Gastroesophageal sphincter (tissue), 4 donors: ENCODE results near the gene PLA2G4A. TPM values are rescaled to one million over a fixed set of nuclear protein-coding genes. Genes with fewer than 3 reads are reported as not detected.

Experiments used
- ATAC-seq: fragments of 150-250 bp; one replicate; pipeline ENCODE4 v1.9.1; 2016; ENCODE audit warnings: mild to moderate bottlenecking, moderate library complexity
- H3K27ac ChIP-seq, 4 donors: fragments of 200-600 bp; sonication (generic) in 3 of 4; 1 replicate in 3 of 4; 2 replicates in 1 of 4; pipeline ENCODE4 v1.5.1; 2016 to 2019
- H3K27me3 ChIP-seq: fragments of 200-600 bp; sonication (generic); one replicate; pipeline ENCODE4 v1.5.1; 2019
- H3K36me3 ChIP-seq, 2 donors: fragments of 200-600 bp; sonication (generic); one replicate each; pipeline ENCODE4 v1.5.1; 2019; ENCODE audit warnings: control low read depth in 1 of 2
- H3K4me1 ChIP-seq, 3 donors: fragments of 200-600 bp; sonication (generic); 1 replicate in 2 of 3; 2 replicates in 1 of 3; pipeline ENCODE4 v1.5.1; 2016 to 2019; ENCODE audit warnings: control low read depth in 2 of 3
- H3K4me3 ChIP-seq, 2 donors: fragments of 200-600 bp; sonication (generic); one replicate each; pipeline ENCODE4 v1.5.1; 2019; ENCODE audit warnings: mild to moderate bottlenecking in 1 of 2, moderate library complexity in 1 of 2
- H3K9me3 ChIP-seq, 3 donors: fragments of 200-600 bp; sonication (generic); one replicate each; pipeline ENCODE4 v1.5.1; 2017 to 2019; ENCODE audit warnings: control low read depth in 2 of 3
- CTCF ChIP-seq, 4 experiments: fragments of 200-600 bp in 2 of 4; fragments of 450-650 bp in 2 of 4; sonication (generic) in 1 of 4; IDR thresholded peaks; one replicate each; pipeline ENCODE4 v1.5.1; 2017 to 2019; ENCODE audit warnings: antibody characterized with exemption in 4 of 4, mild to moderate bottlenecking in 2 of 4, moderate library complexity in 2 of 4
- EP300 ChIP-seq: sonication (generic); formaldehyde crosslinking; IDR thresholded peaks from one replicate; pipeline ENCODE4 v1.6.1; 2017; ENCODE audit warnings: antibody characterized with exemption, mild to moderate bottlenecking
- POLR2A ChIP-seq, 2 donors: fragments of 450-650 bp; IDR thresholded peaks; one replicate each; pipeline ENCODE4 v1.6.1; 2017; ENCODE audit warnings: antibody characterized with exemption in 2 of 2, mild to moderate bottlenecking in 2 of 2, moderate library complexity in 1 of 2
- POLR2AphosphoS5 ChIP-seq: sonication (generic); formaldehyde crosslinking; IDR thresholded peaks from one replicate; pipeline ENCODE4 v1.6.1; 2017; ENCODE audit warnings: antibody characterized with exemption
- WGBS, 2 donors: methylation state at CpG; one replicate each; pipeline ENCODE4 v1.1.5; 2018; ENCODE audit warnings: low coverage in 1 of 2; 5-methylcytosine and 5-hydroxymethylcytosine counted together
- total RNA-seq, 4 donors: library from RNA; depleted of rRNA; stranded (reverse); fragments of >200 nt; gene quantifications; one replicate each; pipeline ENCODE4 v1.1.0, GENCODE V29; 2016

Gene PLA2G4A
- total RNA-seq, 4 donors from 2014 or later, result 3.6 to 9.7 (median 5.0) TPM

- no peak overlapping the region for H3K27ac ChIP-seq
- ATAC-seq, result no peak
- no peaks in the 10 kb centered on the region for H3K9me3 ChIP-seq
- H3K27me3 ChIP-seq, result no peaks in the 10 kb centered on the region
- no peak for TF ChIP-seq CTCF (IDR thresholded peaks at IDR 0.05)
- TF ChIP-seq POLR2AphosphoS5, result no peak
- no peak for TF ChIP-seq EP300
- TF ChIP-seq POLR2A (IDR thresholded peaks at IDR 0.05), result no peak
- no peaks in the 10 kb centered on the region for H3K36me3 ChIP-seq
- no peaks in the 10 kb centered on the region for H3K4me1 ChIP-seq
- H3K4me3 ChIP-seq, result no peak overlapping the region
- WGBS, 2 donors, result 83 to 100% methylated on average over 1 of the region's 1 CpG
These were observed 166.1 kb downstream of the PLA2G4A start for GRCh38 chr1:186994897-186995296.

DNA sequence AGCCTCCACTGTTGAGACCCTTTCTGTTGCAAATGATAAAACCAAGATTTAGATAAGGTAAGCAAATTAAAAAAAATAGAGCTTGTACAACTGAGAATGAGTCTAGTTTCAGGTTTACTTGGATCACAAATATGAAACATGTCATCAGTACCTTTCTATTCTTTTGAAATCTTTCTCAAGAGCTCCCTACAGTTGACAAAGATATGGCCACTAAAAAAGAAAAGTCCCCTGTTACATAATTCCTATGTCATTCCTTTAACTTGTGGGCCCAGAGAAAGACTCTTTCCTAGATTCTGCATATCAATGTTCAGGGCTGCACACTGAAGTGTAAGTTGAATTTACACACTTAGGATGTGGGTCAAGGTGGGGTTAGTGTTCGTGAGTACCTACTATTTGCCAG lies 168.1 kb downstream of the PLA2G4A start:
- no peak overlapping the region for H3K27ac ChIP-seq
- H3K36me3 ChIP-seq, result no peaks in the 10 kb centered on the region
- no peaks in the 10 kb centered on the region for H3K27me3 ChIP-seq
- no peak for TF ChIP-seq EP300
- TF ChIP-seq POLR2A (IDR thresholded peaks at IDR 0.05), result no peak
- TF ChIP-seq POLR2AphosphoS5, result no peak
- TF ChIP-seq CTCF (IDR thresholded peaks at IDR 0.05), result no peak
- WGBS, 2 donors, result 80 to 88% methylated on average over 1 of the region's 1 CpG
- no peak for ATAC-seq
- H3K4me3 ChIP-seq, result no peak overlapping the region
- H3K4me1 ChIP-seq, result peaks cover 0 to 9% (median 0%) of the 10 kb centered on the region in 3 donors
- no peaks in the 10 kb centered on the region for H3K9me3 ChIP-seq

DNA sequence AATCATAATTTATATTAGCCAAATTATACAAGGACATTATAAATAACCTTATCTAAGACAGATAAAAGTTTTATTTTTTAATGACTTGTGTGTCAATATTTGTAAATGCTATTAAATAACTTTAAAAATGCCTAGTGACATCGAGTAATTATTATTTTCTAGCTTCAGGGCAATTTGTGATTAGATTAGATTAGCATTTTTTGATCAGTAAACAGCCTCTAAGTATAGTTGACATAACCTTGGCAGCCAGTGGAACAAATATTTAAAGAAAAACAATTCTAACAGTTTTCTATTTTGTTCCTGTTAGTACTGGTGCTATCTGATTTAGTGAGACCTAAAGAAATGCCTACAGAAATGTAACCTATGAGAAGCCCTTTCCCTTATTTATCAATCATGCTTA lies 169.1 kb downstream of the PLA2G4A start:
- ATAC-seq, result no peak
- Histone ChIP-seq H3K36me3 (no peaks in the 10 kb centered on the region), H3K4me3 (no peak overlapping the region), H3K9me3 (no peaks in the 10 kb centered on the region), H3K27ac (no peak overlapping the region), H3K4me1 (peaks cover 0 to 13% (median 3%) of the 10 kb centered on the region in 3 donors), H3K27me3 (no peaks in the 10 kb centered on the region)
- 52 to 75% methylated on average over 1 of the region's 1 CpG for WGBS, 2 donors
- TF ChIP-seq POLR2A (IDR thresholded peaks at IDR 0.05) (no peak), POLR2AphosphoS5 (no peak), EP300 (no peak), CTCF (IDR thresholded peaks at IDR 0.05) (no peak)

DNA sequence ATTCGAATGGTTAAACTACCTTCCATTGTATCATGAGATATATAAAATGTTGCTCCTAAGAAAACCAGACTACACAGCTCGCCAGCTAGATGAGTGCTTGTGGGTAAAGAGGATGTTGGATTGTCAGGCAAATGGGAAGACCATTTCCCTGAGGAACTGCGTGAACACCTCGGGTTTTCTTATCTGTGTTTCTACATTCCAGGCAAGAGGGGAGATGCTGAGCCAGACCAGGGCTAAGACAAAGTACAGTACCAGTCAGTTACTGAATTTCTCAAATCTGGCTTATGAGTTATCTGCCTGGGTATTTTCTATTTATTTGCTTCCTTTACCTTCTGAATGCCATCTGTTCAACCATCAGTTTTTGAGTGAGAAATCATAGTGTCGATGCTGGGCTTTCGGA lies 170.8 kb downstream of the PLA2G4A start:
- WGBS, 2 donors, result 75 to 88% methylated on average over 5 to 6 of the region's 6 CpGs
- TF ChIP-seq POLR2AphosphoS5 (no peak), POLR2A (IDR thresholded peaks at IDR 0.05) (no peak), EP300 (no peak), CTCF (IDR thresholded peaks at IDR 0.05) (no peak)
- H3K9me3 ChIP-seq, result no peaks in the 10 kb centered on the region
- no peaks in the 10 kb centered on the region for H3K36me3 ChIP-seq
- H3K27me3 ChIP-seq, result no peaks in the 10 kb centered on the region
- no peak overlapping the region for H3K4me3 ChIP-seq
- no peak overlapping the region for H3K27ac ChIP-seq
- peaks cover 0 to 13% (median 3%) of the 10 kb centered on the region in 3 donors for H3K4me1 ChIP-seq
- no peak for ATAC-seq

DNA sequence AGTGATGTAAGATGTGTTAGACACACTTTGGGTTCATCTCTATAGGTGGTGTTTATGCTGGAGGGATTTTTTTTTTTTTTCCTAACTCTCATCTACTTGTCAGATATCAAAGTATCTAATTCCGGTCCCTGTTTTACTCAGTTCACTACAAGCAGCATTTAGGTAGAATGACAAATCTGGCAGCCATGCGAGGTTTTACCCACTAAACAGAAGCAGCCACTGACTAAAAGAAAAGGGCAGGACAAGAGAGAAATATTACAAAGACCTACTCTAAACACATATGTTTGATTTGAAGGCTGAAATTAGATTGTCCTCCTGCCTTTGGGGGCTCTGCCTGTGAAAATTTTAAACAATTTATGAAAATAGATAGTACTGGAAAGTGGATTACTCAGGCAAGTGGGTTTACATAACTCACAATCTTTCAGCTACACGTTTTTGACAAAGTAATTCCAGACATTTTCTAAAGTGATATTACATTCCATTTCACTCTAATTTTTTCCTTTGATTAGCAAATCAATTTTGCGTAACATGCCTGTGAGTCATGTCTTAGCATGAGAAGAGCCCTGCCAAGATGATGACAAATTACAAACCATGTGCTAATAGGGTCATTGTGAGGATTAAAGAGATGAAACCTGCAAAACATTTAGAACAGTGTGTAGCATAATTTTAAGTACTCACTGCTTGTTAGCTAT lies 172.6 kb downstream of the PLA2G4A start:
- TF ChIP-seq POLR2AphosphoS5 (peak; percentile 84), EP300 (no peak)
- 21% methylated on average over 4 of the region's 4 CpGs for WGBS, 2 donors
- H3K9me3 ChIP-seq, result no peaks in the 10 kb centered on the region
- no peak overlapping the region for H3K4me3 ChIP-seq
- H3K27me3 ChIP-seq, result no peaks in the 10 kb centered on the region
- peaks cover 0 to 13% (median 3%) of the 10 kb centered on the region in 3 donors for H3K4me1 ChIP-seq
- H3K27ac ChIP-seq, result peak overlapping the region in 2 of 4 donors; percentile 16 to 34
- H3K36me3 ChIP-seq, result no peaks in the 10 kb centered on the region
- peak; percentile 88 for ATAC-seq
